ENCODE results near the gene CYGB.

CYGB gene

DNA sequence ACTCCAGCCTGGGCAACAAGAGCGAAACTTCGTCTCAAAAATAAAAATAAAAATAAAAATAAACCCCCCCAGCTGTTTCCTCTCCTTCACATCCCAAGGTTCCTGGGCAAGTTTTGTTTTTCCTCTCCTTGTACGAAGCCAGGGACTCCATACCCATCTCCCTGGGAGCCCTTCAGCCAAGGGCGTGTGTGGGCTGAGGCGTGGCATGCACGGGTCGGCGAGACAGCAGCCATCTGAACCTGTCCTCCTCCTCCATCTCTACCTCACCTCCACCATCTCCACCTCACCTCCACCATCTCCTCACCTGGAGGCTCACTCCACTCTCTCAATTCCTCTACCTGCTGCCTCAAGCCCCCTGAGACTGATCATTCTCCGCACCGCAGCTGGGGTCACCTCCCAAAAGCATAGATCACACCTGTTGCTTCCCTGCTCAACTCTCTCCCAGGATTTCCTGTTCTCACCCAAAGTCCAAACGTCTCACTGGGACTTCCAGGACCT, 53.2 kb downstream of the CYGB start:
- no peaks in the 10 kb centered on the region for H3K27me3 ChIP-seq (ENCODE audit: insufficient read depth, low read length, poor library complexity)
- no peaks in the 10 kb centered on the region for H3K36me3 ChIP-seq (ENCODE audit: insufficient read depth, low read length)
- no peak overlapping the region for H3K4me3 ChIP-seq (ENCODE audit: low read depth in 1 of 2, low read length in 2 of 2)
- no peak overlapping the region for H3K27ac ChIP-seq (ENCODE audit: low read length)
- TF ChIP-seq, protein P1, sequence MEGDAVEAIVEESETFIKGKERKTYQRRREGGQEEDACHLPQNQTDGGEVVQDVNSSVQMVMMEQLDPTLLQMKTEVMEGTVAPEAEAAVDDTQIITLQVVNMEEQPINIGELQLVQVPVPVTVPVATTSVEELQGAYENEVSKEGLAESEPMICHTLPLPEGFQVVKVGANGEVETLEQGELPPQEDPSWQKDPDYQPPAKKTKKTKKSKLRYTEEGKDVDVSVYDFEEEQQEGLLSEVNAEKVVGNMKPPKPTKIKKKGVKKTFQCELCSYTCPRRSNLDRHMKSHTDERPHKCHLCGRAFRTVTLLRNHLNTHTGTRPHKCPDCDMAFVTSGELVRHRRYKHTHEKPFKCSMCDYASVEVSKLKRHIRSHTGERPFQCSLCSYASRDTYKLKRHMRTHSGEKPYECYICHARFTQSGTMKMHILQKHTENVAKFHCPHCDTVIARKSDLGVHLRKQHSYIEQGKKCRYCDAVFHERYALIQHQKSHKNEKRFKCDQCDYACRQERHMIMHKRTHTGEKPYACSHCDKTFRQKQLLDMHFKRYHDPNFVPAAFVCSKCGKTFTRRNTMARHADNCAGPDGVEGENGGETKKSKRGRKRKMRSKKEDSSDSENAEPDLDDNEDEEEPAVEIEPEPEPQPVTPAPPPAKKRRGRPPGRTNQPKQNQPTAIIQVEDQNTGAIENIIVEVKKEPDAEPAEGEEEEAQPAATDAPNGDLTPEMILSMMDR (IDR thresholded peaks at IDR 0.05; ENCODE audit: borderline replicate concordance, extremely low read depth, low read length, poor library complexity, severe bottlenecking) = no peak
- no peak for TF ChIP-seq EZH2 (IDR thresholded peaks at IDR 0.05; ENCODE audit: borderline replicate concordance, low read depth, low read length, severe bottlenecking)
- no peaks in the 10 kb centered on the region for H3K9me3 ChIP-seq (ENCODE audit: insufficient read depth, low read length, severe bottlenecking)
- ATAC-seq (ENCODE audit: insufficient read depth, low read depth) = no peak
- no peak overlapping the region for H2AFZ ChIP-seq (ENCODE audit: low read depth, low read length)
- H3K4me2 ChIP-seq (ENCODE audit: insufficient read depth, low read length) = no peak overlapping the region
- no peak overlapping the region for H3K9ac ChIP-seq (ENCODE audit: low read depth, low read length)
- no peaks in the 10 kb centered on the region for H3K4me1 ChIP-seq (ENCODE audit: insufficient read depth, low read length)
- no peaks in the 10 kb centered on the region for H3K79me2 ChIP-seq (ENCODE audit: insufficient read depth, low read length)
- DNase-seq = no peak
- H4K20me1 ChIP-seq (ENCODE audit: insufficient read depth, low read length) = no peaks in the 10 kb centered on the region

DNA sequence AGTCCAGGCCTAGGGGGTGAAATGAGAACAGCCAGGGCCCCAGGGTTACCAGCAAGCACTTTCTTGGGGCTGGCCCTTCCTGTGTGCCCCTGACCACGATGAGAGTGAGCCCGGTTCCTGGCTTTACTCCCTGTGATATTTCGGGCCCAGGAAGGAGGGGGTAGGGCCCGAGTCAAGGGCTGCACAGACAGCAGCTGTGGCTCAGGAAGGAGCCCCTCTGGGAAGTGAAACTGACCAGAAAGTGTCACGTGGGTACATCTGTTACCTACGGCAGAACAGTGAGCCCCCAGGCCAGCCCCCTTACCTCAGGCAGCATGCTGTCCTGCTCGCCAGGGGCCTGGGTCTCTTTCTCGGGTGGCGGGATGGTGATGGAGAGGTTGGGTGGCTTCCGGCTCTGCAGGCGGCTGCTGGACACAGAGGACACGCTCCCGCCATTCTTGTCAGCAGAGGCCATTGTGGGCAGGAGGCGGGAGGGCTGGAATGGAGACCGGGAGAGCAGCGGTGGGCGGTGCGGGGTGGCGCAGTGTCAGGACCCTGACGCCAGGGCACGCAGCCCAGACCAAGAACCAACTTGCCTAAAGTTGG, 56.3 kb downstream of the CYGB start:
- no peaks in the 10 kb centered on the region for H3K36me3 ChIP-seq (ENCODE audit: insufficient read depth, low read length)
- 0 out of 3 replicates have a peak, but pooled peaks have one; percentile 9 for ATAC-seq (ENCODE audit: insufficient read depth, low read depth)

DNA sequence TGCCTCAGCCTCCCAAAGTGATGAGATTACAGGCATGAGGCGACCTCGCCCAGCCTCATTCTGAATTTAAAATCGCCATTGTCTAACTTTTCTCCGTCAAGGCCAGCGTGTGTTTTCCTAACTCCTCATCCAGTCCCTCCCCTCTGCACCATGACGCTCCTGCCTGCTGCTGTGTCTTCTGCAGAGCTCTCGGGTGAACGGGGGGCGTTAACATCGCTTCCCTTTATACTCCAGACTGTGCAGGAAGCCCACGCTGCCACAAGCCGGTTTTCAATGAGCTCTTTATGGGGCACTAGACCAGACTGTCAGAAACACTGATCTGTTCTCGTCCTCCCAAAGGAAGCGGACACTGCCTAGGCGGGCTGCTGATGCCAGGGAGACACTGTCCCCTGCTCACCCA, 56.9 kb downstream of the CYGB start:
- no peak overlapping the region for H3K4me2 ChIP-seq (ENCODE audit: insufficient read depth, low read length)
- no peaks in the 10 kb centered on the region for H4K20me1 ChIP-seq (ENCODE audit: insufficient read depth, low read length)
- DNase-seq = no peak
- TF ChIP-seq, protein P1 (IDR thresholded peaks at IDR 0.05; ENCODE audit: borderline replicate concordance, extremely low read depth, low read length, poor library complexity, severe bottlenecking) = no peak
- no peak for TF ChIP-seq EZH2 (IDR thresholded peaks at IDR 0.05; ENCODE audit: borderline replicate concordance, low read depth, low read length, severe bottlenecking)
- H2AFZ ChIP-seq (ENCODE audit: low read depth, low read length) = no peak overlapping the region
- H3K36me3 ChIP-seq (ENCODE audit: insufficient read depth, low read length) = no peaks in the 10 kb centered on the region
- no peak overlapping the region for H3K9ac ChIP-seq (ENCODE audit: low read depth, low read length)
- ATAC-seq (ENCODE audit: insufficient read depth, low read depth) = peak; percentile 67; the same call in 1 of the 3 replicates
- no peaks in the 10 kb centered on the region for H3K9me3 ChIP-seq (ENCODE audit: insufficient read depth, low read length, severe bottlenecking)
- no peaks in the 10 kb centered on the region for H3K4me1 ChIP-seq (ENCODE audit: insufficient read depth, low read length)
- no peak overlapping the region for H3K4me3 ChIP-seq (ENCODE audit: low read depth in 1 of 2, low read length in 2 of 2)
- H3K27me3 ChIP-seq (ENCODE audit: insufficient read depth, low read length, poor library complexity) = no peaks in the 10 kb centered on the region
- no peaks in the 10 kb centered on the region for H3K79me2 ChIP-seq (ENCODE audit: insufficient read depth, low read length)
- H3K27ac ChIP-seq (ENCODE audit: low read length) = no peak overlapping the region

More for the DNA sequence above, 56.3 kb downstream of the CYGB start:
- H3K27me3 ChIP-seq (ENCODE audit: insufficient read depth, low read length, poor library complexity) = no peaks in the 10 kb centered on the region
- no peak overlapping the region for H3K27ac ChIP-seq (ENCODE audit: low read length)
- no peak for TF ChIP-seq EZH2 (IDR thresholded peaks at IDR 0.05; ENCODE audit: borderline replicate concordance, low read depth, low read length, severe bottlenecking)
- TF ChIP-seq, protein P1 (IDR thresholded peaks at IDR 0.05; ENCODE audit: borderline replicate concordance, extremely low read depth, low read length, poor library complexity, severe bottlenecking) = no peak
- no peaks in the 10 kb centered on the region for H3K79me2 ChIP-seq (ENCODE audit: insufficient read depth, low read length)
- no peak overlapping the region for H2AFZ ChIP-seq (ENCODE audit: low read depth, low read length)
- no peak overlapping the region for H3K4me2 ChIP-seq (ENCODE audit: insufficient read depth, low read length)
- H3K9ac ChIP-seq (ENCODE audit: low read depth, low read length) = no peak overlapping the region
- no peaks in the 10 kb centered on the region for H3K9me3 ChIP-seq (ENCODE audit: insufficient read depth, low read length, severe bottlenecking)
- H4K20me1 ChIP-seq (ENCODE audit: insufficient read depth, low read length) = no peaks in the 10 kb centered on the region
- H3K4me1 ChIP-seq (ENCODE audit: insufficient read depth, low read length) = no peaks in the 10 kb centered on the region
- no peak overlapping the region for H3K4me3 ChIP-seq (ENCODE audit: low read depth in 1 of 2, low read length in 2 of 2)
- DNase-seq = no peak

All from DND-41 (cell line).